ENCODE data around the gene ZDHHC5. TPM values are rescaled to one million over a fixed set of nuclear protein-coding genes. Genes with fewer than 3 reads are reported as not detected.

The ZDHHC5 gene
- 10 to 100 TPM; 34.0 to 49.2 (median 46.2) TPM for total RNA-seq

GRCh38 chr11:57667736-57668433 is at the start of gene ZDHHC5:
Gene ZDHHC5, plus strand, starts transcription at chr11:57668114. Its CDS starts 4,977 bp downstream, at chr11:57673091.
- Histone ChIP-seq H3K4me1 (peaks cover 19 to 34% of the 10 kb centered on the region in 2 donors), H3K36me3 (peaks cover 0 to 13% of the 10 kb centered on the region in 2 donors), H3K27ac (peak within 1 kb of the TSS; percentile 92 to 97 (median 94)), H3K4me3 (peak within 1 kb of the TSS; percentile 70 to 85 (median 76)), H3K9me3 (no peaks in the 10 kb centered on the region), H3K27me3 (no peaks in the 10 kb centered on the region)
- DNase-seq (peak; percentile 99), ATAC-seq (peak; percentile 90 to 92)
- in situ Hi-C loops (cut with MboI; ENCODE audit: low sequenced_read_pairs in 4 of 4) (loop anchor here in 1 of 4 donors (25.0 kb wide), 1 partner anchor 919 kb away; the partner anchor contains the start of genes LPXN and ZFP91), intact Hi-C loops (cut with DNase I; ENCODE audit: low total_unique reads) (loop anchor here (1.0 to 5.0 kb wide), 7 partner anchors 11 to 911 kb away; partner anchors contain the start of genes CLP1, CTNND1, MED19 and SELENOH)
- TF ChIP-seq POLR2A (IDR thresholded peaks at IDR 0.05), result peak; percentile 81 to 85
- peak in 4 of 5 experiments; percentile 35 to 79 (median 69) for TF ChIP-seq CTCF (IDR thresholded peaks at IDR 0.05 in 4 of 5, conservative IDR thresholded peaks at IDR 0.05 in 1 of 5)

- no peak for ATAC-seq
- H3K9me3 ChIP-seq, result no peaks in the 10 kb centered on the region
- H3K36me3 ChIP-seq, result peaks cover 0 to 4% of the 10 kb centered on the region in 2 donors
- H3K4me3 ChIP-seq, result no peak overlapping the region
- TF ChIP-seq POLR2A (IDR thresholded peaks at IDR 0.05) (no peak), CTCF (IDR thresholded peaks at IDR 0.05 in 4 of 5, conservative IDR thresholded peaks at IDR 0.05 in 1 of 5) (no peak)
- in situ Hi-C loops (cut with MboI; ENCODE audit: low sequenced_read_pairs in 4 of 4), result no loop called here
- DNase-seq, result no peak
- H3K27ac ChIP-seq, result no peak overlapping the region
- H3K4me1 ChIP-seq, result no peaks in the 10 kb centered on the region
- intact Hi-C loops (cut with DNase I; ENCODE audit: low total_unique reads), result no loop called here
- no peaks in the 10 kb centered on the region for H3K27me3 ChIP-seq
Observed at GRCh38 chr11:57618438-57618837, 49.5 kb upstream of the ZDHHC5 start.

GRCh38 chr11:57619331-57619730 is 48.6 kb upstream of the ZDHHC5 start:
- Histone ChIP-seq H3K36me3 (no peaks in the 10 kb centered on the region), H3K4me1 (no peaks in the 10 kb centered on the region), H3K27ac (no peak overlapping the region), H3K9me3 (no peaks in the 10 kb centered on the region), H3K27me3 (no peaks in the 10 kb centered on the region), H3K4me3 (no peak overlapping the region)
- in situ Hi-C loops (cut with MboI; ENCODE audit: low sequenced_read_pairs in 4 of 4) (no loop called here), intact Hi-C loops (cut with DNase I; ENCODE audit: low total_unique reads) (no loop called here)
- ATAC-seq, result no peak
- TF ChIP-seq CTCF (IDR thresholded peaks at IDR 0.05 in 4 of 5, conservative IDR thresholded peaks at IDR 0.05 in 1 of 5) (no peak), POLR2A (IDR thresholded peaks at IDR 0.05) (no peak)
- no peak for DNase-seq

GRCh38 chr11:57620467-57620866 is 47.4 kb upstream of the ZDHHC5 start:
- ATAC-seq (no peak), DNase-seq (no peak)
- H3K36me3 ChIP-seq, result no peaks in the 10 kb centered on the region
- intact Hi-C loops (cut with DNase I; ENCODE audit: low total_unique reads), result no loop called here
- H3K9me3 ChIP-seq, result no peaks in the 10 kb centered on the region
- H3K4me1 ChIP-seq, result no peaks in the 10 kb centered on the region
- in situ Hi-C loops (cut with MboI; ENCODE audit: low sequenced_read_pairs in 4 of 4), result no loop called here
- no peak overlapping the region for H3K4me3 ChIP-seq
- no peaks in the 10 kb centered on the region for H3K27me3 ChIP-seq
- H3K27ac ChIP-seq, result no peak overlapping the region
- no peak for TF ChIP-seq POLR2A (IDR thresholded peaks at IDR 0.05)
- TF ChIP-seq CTCF (IDR thresholded peaks at IDR 0.05 in 4 of 5, conservative IDR thresholded peaks at IDR 0.05 in 1 of 5), result no peak
